Astrocyte (in vitro differentiated cells and primary cell): ENCODE measurements around the gene DCLRE1C. TPM values are rescaled to one million over a fixed set of nuclear protein-coding genes. Genes with fewer than 3 reads are reported as not detected.
"Not testable (repeated sequence)": the region's sequence is repeated elsewhere in the genome, so short reads cannot be mapped to it uniquely, and the experiment has no call there.

Source experiments
- DNase-seq: peaks from one replicate; pipeline ENCODE4 v3.0.0-alpha.2; 2010; ENCODE audit warnings: low read depth
- FAIRE-seq: peaks from 2 replicates; lab custom pipeline; 2011; peaks lifted over from hg19 to GRCh38; lab: Jason Lieb, UNC
- H2AFZ ChIP-seq: 2 replicates; pipeline ENCODE4 v1.6.0; 2012; ENCODE audit warnings: low read depth, low read length, inconsistent platforms
- H3K27ac ChIP-seq: 2 replicates; pipeline ENCODE4 v1.5.1; 2011; ENCODE audit warnings: low read depth, low read length, inconsistent platforms
- H3K27me3 ChIP-seq: 2 replicates; pipeline ENCODE4 v1.6.0; 2011; ENCODE audit warnings: low read length, inconsistent platforms; ENCODE audit not compliant: insufficient read depth
- H3K36me3 ChIP-seq: 2 replicates; pipeline ENCODE4 v1.5.1; 2011; ENCODE audit warnings: low read length, inconsistent platforms; ENCODE audit not compliant: insufficient read depth
- H3K4me1 ChIP-seq: 2 replicates; pipeline ENCODE4 v1.5.1; 2011; ENCODE audit warnings: low read length, inconsistent platforms; ENCODE audit not compliant: insufficient read depth
- H3K4me2 ChIP-seq: 2 replicates; pipeline ENCODE4 v1.6.0; 2012; ENCODE audit warnings: low read length, inconsistent platforms
- H3K4me3 ChIP-seq: 2 replicates; pipeline ENCODE4 v1.5.1; 2011; ENCODE audit warnings: low read depth, mild to moderate bottlenecking, low read length, inconsistent platforms; ENCODE audit not compliant: insufficient read depth
- H3K79me2 ChIP-seq: 2 replicates; pipeline ENCODE4 v1.6.0; 2012; ENCODE audit warnings: mild to moderate bottlenecking, low read length, inconsistent platforms; ENCODE audit not compliant: insufficient read depth
- H3K9ac ChIP-seq: 2 replicates; pipeline ENCODE4 v1.6.0; 2012; ENCODE audit warnings: mild to moderate bottlenecking, low read length, inconsistent platforms
- H3K9me3 ChIP-seq: 2 replicates; pipeline ENCODE4 v1.5.1; 2012; ENCODE audit warnings: low read depth, mild to moderate bottlenecking, low read length, inconsistent platforms; ENCODE audit not compliant: insufficient read depth
- H4K20me1 ChIP-seq: 2 replicates; pipeline ENCODE4 v1.6.0; 2012; ENCODE audit warnings: low read length, inconsistent platforms; ENCODE audit not compliant: insufficient read depth
- H3K27ac Mint-ChIP-seq: one replicate; pipeline ENCODE4 v1.8.0; 2021; ENCODE audit warnings: mild to moderate bottlenecking, mixed read lengths; ENCODE audit not compliant: unreplicated experiment
- H3K27me3 Mint-ChIP-seq: one replicate; pipeline ENCODE4 v1.8.0; 2021; ENCODE audit warnings: low read depth, mixed read lengths; ENCODE audit not compliant: unreplicated experiment
- H3K36me3 Mint-ChIP-seq: one replicate; pipeline ENCODE4 v1.8.0; 2021; ENCODE audit warnings: low read depth, mixed read lengths; ENCODE audit not compliant: unreplicated experiment
- H3K4me1 Mint-ChIP-seq: one replicate; pipeline ENCODE4 v1.8.0; 2021; ENCODE audit warnings: low read depth, mixed read lengths; ENCODE audit not compliant: unreplicated experiment
- H3K4me3 Mint-ChIP-seq: one replicate; pipeline ENCODE4 v1.8.0; 2021; ENCODE audit warnings: mild to moderate bottlenecking, moderate library complexity, mixed read lengths; ENCODE audit not compliant: unreplicated experiment
- H3K9me3 Mint-ChIP-seq: one replicate; pipeline ENCODE4 v1.8.0; 2021; ENCODE audit warnings: mild to moderate bottlenecking, mixed read lengths; ENCODE audit not compliant: unreplicated experiment
- EZH2 ChIP-seq: IDR thresholded peaks from 2 replicates; pipeline ENCODE4 v1.6.1; 2012; ENCODE audit warnings: mild to moderate bottlenecking, low read length, inconsistent platforms; ENCODE audit not compliant: insufficient read depth
- total RNA-seq: library from RNA; stranded (reverse); gene quantifications from 2 replicates; pipeline ENCODE4 v1.2.1, GENCODE V29; 2021
- TF ChIP-seq, protein P1 (sequence below): IDR thresholded peaks from 2 replicates; pipeline ENCODE4 v1.5.1; 2011; ENCODE audit warnings: low read depth, mild to moderate bottlenecking, inconsistent platforms, low read length, moderate library complexity; ENCODE audit not compliant: insufficient read depth

DCLRE1C gene
- total RNA-seq, 1 donor from 2014 or later: 10.1 TPM

DNA sequence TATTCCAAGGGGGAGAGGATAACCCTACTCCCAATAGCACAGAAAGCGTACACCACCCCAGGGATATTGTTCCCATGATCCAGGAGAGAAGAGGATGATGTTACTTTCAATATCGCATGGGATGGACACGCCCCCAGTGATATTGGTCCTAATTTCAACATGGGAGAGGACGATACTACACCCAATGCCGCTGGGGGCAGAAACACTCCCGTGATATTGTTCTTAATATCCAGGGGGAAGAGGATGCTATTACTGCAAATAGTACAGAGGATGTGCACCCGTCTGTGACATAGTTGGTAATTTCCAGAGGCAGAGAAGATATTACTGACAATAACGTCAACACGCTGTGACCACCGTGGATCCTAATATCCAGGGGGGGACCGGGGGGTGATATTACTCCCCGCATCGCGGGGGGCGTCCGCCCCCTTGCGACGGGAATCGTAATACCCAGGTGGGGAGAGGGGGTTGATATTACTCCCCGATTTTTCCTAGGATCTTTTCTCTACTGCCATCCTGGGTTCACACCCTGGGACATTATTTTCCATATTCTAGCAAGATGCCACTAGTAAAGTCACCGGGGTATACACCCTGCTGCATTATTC, 21.9 kb upstream of the DCLRE1C start:
- Mint-ChIP-seq H3K9me3 (peaks cover 1% of the 10 kb centered on the region), H3K27ac (no peak overlapping the region), H3K27me3 (peaks cover 35% of the 10 kb centered on the region), H3K4me3 (no peak overlapping the region), H3K36me3 (no peaks in the 10 kb centered on the region), H3K4me1 (no peaks in the 10 kb centered on the region)
- Histone ChIP-seq H3K9me3 (no peaks in the 10 kb centered on the region), H3K4me2 (no peak overlapping the region), H3K27me3 (no peaks in the 10 kb centered on the region), H4K20me1 (no peaks in the 10 kb centered on the region), H3K9ac (no peak overlapping the region), H3K27ac (no peak overlapping the region), H3K79me2 (no peaks in the 10 kb centered on the region), H3K4me1 (no peaks in the 10 kb centered on the region), H2AFZ (no peak overlapping the region), H3K4me3 (no peak overlapping the region), H3K36me3 (no peaks in the 10 kb centered on the region)
- DNase-seq (no peak), FAIRE-seq (no peak)
- TF ChIP-seq, protein P1, sequence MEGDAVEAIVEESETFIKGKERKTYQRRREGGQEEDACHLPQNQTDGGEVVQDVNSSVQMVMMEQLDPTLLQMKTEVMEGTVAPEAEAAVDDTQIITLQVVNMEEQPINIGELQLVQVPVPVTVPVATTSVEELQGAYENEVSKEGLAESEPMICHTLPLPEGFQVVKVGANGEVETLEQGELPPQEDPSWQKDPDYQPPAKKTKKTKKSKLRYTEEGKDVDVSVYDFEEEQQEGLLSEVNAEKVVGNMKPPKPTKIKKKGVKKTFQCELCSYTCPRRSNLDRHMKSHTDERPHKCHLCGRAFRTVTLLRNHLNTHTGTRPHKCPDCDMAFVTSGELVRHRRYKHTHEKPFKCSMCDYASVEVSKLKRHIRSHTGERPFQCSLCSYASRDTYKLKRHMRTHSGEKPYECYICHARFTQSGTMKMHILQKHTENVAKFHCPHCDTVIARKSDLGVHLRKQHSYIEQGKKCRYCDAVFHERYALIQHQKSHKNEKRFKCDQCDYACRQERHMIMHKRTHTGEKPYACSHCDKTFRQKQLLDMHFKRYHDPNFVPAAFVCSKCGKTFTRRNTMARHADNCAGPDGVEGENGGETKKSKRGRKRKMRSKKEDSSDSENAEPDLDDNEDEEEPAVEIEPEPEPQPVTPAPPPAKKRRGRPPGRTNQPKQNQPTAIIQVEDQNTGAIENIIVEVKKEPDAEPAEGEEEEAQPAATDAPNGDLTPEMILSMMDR: peak; percentile 9
- no peak for TF ChIP-seq EZH2

DNA sequence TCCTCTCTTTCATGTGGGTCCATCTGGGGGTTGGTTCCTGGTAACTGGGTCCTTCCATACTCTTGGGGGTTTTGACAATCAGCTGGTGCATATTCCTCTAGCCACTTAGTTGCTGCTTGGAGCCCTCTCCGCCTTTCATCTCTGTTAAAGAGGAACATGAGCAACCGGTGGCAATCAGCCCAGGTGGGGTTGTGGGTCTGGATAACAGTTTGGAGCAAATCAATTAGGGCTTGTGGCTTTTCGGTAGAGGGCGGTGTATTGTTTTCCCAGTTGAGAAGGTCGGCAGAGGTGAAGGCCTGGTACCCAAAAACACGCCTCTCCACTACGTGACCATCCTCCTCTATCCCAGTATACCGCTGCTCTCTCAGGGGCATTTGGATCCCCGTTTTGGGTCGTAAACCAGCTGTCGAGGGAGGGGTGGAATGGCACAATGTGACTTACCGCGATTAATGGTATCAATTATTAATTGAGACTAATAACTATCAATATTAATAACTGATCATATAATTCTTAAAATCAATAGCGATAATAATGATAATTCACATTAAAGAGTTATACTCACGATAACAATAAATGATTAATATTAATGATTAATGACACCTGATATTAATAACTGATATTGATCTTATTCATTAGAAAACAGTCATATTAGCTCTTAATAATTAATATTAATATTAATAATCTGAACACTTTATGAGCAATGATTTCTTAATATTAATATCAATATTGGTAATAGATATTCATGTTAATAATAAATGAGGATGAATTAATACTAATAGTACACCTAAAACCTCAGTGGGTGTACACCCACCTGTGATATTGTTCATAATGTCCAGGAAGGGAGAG, 20.5 kb upstream of the DCLRE1C start:
- not testable (repeated sequence) for H3K9ac ChIP-seq, H4K20me1 ChIP-seq, H3K36me3 Mint-ChIP-seq, H3K9me3 Mint-ChIP-seq, H3K4me3 ChIP-seq, H3K4me2 ChIP-seq, H3K27ac Mint-ChIP-seq, H3K4me3 Mint-ChIP-seq, H3K27ac ChIP-seq, H3K9me3 ChIP-seq, H3K4me1 ChIP-seq, H3K27me3 ChIP-seq, H2AFZ ChIP-seq, FAIRE-seq, H3K36me3 ChIP-seq, H3K4me1 Mint-ChIP-seq, H3K79me2 ChIP-seq, DNase-seq
- peaks cover 44% of the 10 kb centered on the region for H3K27me3 Mint-ChIP-seq

DNA sequence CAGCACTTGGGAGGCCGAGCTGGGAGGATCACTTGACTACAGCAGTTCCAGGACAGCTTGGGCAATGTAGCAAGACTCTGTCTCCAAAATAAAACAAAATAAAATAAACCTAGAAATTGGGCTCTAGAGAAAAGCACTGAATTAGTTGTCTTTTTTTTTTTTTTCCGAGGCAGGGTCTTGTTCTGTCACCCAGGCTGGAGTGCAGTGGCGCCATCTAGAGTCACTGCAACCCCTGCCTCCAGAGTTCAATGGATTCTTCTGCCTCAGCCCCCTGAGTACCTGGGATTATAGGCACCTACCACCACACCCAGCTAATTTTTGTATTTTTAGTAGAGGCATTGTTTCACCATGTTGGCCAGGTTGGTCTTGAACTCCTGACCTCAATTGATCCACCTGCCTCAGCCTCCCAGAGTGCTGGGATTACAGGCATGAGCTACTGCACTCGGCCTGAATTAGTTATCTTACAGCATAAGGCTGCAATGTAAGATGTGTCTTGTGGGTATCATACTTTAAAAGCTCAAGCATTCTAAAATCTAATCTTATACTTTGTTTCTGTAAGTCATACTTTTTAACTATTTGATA, 18.1 kb upstream of the DCLRE1C start:
- no peak overlapping the region for H2AFZ ChIP-seq
- Mint-ChIP-seq H3K9me3 (no peaks in the 10 kb centered on the region), H3K4me3 (no peak overlapping the region), H3K27me3 (peaks cover 42% of the 10 kb centered on the region), H3K4me1 (no peaks in the 10 kb centered on the region), H3K27ac (no peak overlapping the region), H3K36me3 (no peaks in the 10 kb centered on the region)
- peaks cover 3% of the 10 kb centered on the region for H3K27me3 ChIP-seq
- H3K79me2 ChIP-seq: no peaks in the 10 kb centered on the region
- no peak overlapping the region for H3K27ac ChIP-seq
- no peaks in the 10 kb centered on the region for H3K4me1 ChIP-seq
- DNase-seq (no peak), FAIRE-seq (no peak)
- TF ChIP-seq EZH2: no peak
- TF ChIP-seq, protein P1: peak; percentile 44
- no peaks in the 10 kb centered on the region for H4K20me1 ChIP-seq
- H3K4me2 ChIP-seq: no peak overlapping the region
- no peaks in the 10 kb centered on the region for H3K36me3 ChIP-seq
- no peak overlapping the region for H3K9ac ChIP-seq
- H3K4me3 ChIP-seq: no peak overlapping the region
- no peaks in the 10 kb centered on the region for H3K9me3 ChIP-seq
